ENCODE data around the gene PCSK2.

The PCSK2 gene

GRCh38 chr20:17295991-17296390, 69.2 kb downstream of the PCSK2 start:
- TF ChIP-seq CTCF (conservative IDR thresholded peaks at IDR 0.05) (no peak), ZFX (IDR thresholded peaks at IDR 0.05) (no peak)
- H3K27ac ChIP-seq = no peak overlapping the region

GRCh38 chr20:17298171-17298570, 71.3 kb downstream of the PCSK2 start:
- no peak for TF ChIP-seq ZFX (IDR thresholded peaks at IDR 0.05)
- no peak for TF ChIP-seq CTCF (conservative IDR thresholded peaks at IDR 0.05)
- no peak overlapping the region for H3K27ac ChIP-seq

- H3K27ac ChIP-seq = no peak overlapping the region
- TF ChIP-seq CTCF (conservative IDR thresholded peaks at IDR 0.05) (no peak), ZFX (IDR thresholded peaks at IDR 0.05) (no peak)
Measured at GRCh38 chr20:17298751-17299150, 71.9 kb downstream of the PCSK2 start.

GRCh38 chr20:17300113-17300512, 73.3 kb downstream of the PCSK2 start:
- TF ChIP-seq CTCF (conservative IDR thresholded peaks at IDR 0.05) = no peak
- no peak for TF ChIP-seq ZFX (IDR thresholded peaks at IDR 0.05)
- H3K27ac ChIP-seq = no peak overlapping the region

GRCh38 chr20:17304774-17305173, 77.9 kb downstream of the PCSK2 start:
- H3K27ac ChIP-seq = no peak overlapping the region
- TF ChIP-seq ZFX (IDR thresholded peaks at IDR 0.05) (no peak), CTCF (conservative IDR thresholded peaks at IDR 0.05) (no peak)

GRCh38 chr20:17306427-17306826, 79.6 kb downstream of the PCSK2 start:
- TF ChIP-seq CTCF (conservative IDR thresholded peaks at IDR 0.05) (no peak), ZFX (IDR thresholded peaks at IDR 0.05) (no peak)
- no peak overlapping the region for H3K27ac ChIP-seq

GRCh38 chr20:17314264-17314663, 87.4 kb downstream of the PCSK2 start:
- TF ChIP-seq ZFX (IDR thresholded peaks at IDR 0.05) = no peak
- no peak for TF ChIP-seq CTCF (conservative IDR thresholded peaks at IDR 0.05)
- H3K27ac ChIP-seq = no peak overlapping the region
